ENCODE measurements around the gene CDV3. TPM values are rescaled to one million over a fixed set of nuclear protein-coding genes. Genes with fewer than 3 reads are reported as not detected.

CDV3 gene
- total and polyA plus RNA-seq, 9 of the 15 experiments (the other 6 are each of a cell fraction or from before 2014, with no cell fraction given): 72.3 to 273 (median 116) TPM

DNA sequence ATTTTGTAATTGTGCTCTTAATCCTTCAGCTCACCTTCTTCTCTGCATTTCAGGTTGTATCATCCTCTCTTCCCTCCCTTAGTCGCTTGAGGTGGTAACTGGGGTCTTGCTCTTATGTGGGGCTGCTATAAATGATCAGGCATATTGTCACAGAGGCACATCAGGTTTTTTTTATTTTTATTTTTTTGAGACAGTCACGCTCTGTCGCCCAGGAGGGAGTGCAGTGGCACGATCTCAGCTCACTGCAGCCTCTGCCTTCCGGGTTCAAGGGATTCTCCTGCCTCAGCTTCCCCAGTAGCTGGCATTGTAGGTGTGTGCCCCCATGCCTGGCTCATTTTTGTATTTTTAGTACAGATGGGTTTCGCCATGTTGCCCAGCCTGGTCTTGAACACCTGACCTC is 9.9 kb downstream of the CDV3 start (continued):
- TF ChIP-seq, protein P1, sequence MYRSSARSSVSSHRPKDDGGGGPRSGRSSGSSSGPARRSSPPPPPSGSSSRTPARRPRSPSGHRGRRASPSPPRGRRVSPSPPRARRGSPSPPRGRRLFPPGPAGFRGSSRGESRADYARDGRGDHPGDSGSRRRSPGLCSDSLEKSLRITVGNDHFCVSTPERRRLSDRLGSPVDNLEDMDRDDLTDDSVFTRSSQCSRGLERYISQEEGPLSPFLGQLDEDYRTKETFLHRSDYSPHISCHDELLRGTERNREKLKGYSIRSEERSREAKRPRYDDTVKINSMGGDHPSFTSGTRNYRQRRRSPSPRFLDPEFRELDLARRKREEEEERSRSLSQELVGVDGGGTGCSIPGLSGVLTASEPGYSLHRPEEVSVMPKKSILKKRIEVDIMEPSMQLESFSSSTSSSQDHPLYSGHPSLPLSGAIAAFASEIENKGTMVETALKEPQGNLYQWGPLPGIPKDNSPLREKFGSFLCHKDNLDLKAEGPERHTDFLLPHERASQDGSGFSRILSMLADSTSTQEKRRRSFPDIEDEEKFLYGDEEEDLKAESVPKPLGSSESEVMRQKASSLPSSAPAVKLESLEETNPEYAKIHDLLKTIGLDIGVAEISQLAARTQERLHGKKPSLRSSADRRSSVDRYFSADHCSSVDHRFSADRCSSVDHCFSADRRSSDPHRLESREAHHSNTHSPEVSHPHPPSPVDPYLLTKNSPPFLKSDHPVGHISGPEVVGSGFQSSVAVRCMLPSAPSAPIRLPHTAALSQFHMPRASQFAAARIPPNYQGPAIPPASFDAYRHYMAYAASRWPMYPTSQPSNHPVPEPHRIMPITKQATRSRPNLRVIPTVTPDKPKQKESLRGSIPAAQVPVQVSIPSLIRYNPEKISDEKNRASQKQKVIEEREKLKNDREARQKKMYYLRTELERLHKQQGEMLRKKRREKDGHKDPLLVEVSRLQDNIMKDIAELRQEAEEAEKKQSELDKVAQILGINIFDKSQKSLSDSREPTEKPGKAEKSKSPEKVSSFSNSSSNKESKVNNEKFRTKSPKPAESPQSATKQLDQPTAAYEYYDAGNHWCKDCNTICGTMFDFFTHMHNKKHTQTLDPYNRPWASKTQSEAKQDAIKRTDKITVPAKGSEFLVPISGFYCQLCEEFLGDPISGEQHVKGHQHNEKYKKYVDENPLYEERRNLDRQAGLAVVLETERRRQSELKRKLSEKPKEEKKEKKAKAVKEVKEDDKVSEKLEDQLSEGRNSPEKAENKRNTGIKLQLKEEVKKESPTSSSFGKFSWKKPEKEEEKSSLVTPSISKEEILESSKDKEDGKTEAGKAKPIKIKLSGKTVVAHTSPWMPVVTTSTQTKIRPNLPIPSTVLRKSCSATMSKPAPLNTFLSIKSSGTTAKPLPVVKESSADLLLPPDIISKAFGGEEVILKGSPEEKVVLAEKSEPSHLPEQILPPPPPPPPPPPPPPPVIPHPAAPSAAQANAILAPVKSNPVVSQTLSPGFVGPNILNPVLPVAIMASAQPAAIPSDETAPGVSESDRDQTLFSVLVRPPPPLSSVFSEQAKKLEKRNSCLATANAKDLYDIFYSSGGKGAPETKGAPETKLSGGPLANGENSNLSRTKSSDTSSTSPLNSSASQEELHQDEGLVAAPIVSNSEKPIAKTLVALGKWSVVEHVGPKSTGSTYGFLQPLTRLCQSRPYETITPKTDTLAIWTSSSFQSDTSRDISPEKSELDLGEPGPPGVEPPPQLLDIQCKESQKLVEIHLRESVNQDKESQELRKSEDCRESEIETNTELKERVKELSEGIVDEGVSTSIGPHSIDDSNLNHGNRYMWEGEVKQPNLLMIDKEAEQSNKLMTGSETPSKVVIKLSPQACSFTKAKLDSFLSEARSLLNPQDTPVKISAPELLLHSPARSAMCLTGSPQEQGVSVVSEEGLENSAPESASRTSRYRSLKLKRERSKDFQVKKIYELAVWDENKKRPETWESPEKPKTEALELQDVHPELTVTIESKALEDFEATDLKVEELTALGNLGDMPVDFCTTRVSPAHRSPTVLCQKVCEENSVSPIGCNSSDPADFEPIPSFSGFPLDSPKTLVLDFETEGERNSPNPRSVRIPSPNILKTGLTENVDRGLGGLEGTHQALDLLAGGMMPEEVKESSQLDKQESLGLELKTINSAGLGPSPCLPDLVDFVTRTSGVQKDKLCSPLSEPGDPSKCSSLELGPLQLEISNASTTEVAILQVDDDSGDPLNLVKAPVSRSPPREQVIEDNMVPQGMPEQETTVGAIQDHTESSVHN (IDR thresholded peaks at IDR 0.05; ENCODE audit: borderline replicate concordance in 1 of 2, low read depth in 1 of 2): no peak
- TF ChIP-seq MBD2 (IDR thresholded peaks at IDR 0.05; ENCODE audit: borderline replicate concordance, low read depth): no peak
- TF ChIP-seq, protein P2, sequence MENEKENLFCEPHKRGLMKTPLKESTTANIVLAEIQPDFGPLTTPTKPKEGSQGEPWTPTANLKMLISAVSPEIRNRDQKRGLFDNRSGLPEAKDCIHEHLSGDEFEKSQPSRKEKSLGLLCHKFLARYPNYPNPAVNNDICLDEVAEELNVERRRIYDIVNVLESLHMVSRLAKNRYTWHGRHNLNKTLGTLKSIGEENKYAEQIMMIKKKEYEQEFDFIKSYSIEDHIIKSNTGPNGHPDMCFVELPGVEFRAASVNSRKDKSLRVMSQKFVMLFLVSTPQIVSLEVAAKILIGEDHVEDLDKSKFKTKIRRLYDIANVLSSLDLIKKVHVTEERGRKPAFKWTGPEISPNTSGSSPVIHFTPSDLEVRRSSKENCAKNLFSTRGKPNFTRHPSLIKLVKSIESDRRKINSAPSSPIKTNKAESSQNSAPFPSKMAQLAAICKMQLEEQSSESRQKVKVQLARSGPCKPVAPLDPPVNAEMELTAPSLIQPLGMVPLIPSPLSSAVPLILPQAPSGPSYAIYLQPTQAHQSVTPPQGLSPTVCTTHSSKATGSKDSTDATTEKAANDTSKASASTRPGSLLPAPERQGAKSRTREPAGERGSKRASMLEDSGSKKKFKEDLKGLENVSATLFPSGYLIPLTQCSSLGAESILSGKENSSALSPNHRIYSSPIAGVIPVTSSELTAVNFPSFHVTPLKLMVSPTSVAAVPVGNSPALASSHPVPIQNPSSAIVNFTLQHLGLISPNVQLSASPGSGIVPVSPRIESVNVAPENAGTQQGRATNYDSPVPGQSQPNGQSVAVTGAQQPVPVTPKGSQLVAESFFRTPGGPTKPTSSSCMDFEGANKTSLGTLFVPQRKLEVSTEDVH (IDR thresholded peaks at IDR 0.05; ENCODE audit: low read depth, partially characterized antibody): no peak
- TF ChIP-seq MAFK (IDR thresholded peaks at IDR 0.05; ENCODE audit: low read length): no peak
- no peak for TF ChIP-seq CBX1 (IDR thresholded peaks at IDR 0.05; ENCODE audit: low read depth)
- TF ChIP-seq TEAD1 (CRISPR knock-in tag; IDR thresholded peaks at IDR 0.05): no peak
- no peak for TF ChIP-seq RAD51 (IDR thresholded peaks at IDR 0.05; ENCODE audit: borderline replicate concordance, low read depth)
- TF ChIP-seq ZNF431 (CRISPR knock-in tag; IDR thresholded peaks at IDR 0.05): no peak
- no peak for TF ChIP-seq ZNF311 (CRISPR knock-in tag; IDR thresholded peaks at IDR 0.05)
- no peak for TF ChIP-seq SMARCB1 (IDR thresholded peaks at IDR 0.05; ENCODE audit: insufficient read length, low read depth)
- TF ChIP-seq, protein P3, sequence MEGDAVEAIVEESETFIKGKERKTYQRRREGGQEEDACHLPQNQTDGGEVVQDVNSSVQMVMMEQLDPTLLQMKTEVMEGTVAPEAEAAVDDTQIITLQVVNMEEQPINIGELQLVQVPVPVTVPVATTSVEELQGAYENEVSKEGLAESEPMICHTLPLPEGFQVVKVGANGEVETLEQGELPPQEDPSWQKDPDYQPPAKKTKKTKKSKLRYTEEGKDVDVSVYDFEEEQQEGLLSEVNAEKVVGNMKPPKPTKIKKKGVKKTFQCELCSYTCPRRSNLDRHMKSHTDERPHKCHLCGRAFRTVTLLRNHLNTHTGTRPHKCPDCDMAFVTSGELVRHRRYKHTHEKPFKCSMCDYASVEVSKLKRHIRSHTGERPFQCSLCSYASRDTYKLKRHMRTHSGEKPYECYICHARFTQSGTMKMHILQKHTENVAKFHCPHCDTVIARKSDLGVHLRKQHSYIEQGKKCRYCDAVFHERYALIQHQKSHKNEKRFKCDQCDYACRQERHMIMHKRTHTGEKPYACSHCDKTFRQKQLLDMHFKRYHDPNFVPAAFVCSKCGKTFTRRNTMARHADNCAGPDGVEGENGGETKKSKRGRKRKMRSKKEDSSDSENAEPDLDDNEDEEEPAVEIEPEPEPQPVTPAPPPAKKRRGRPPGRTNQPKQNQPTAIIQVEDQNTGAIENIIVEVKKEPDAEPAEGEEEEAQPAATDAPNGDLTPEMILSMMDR (IDR thresholded peaks at IDR 0.05 in 2 of 3, conservative IDR thresholded peaks at IDR 0.05 in 1 of 3; ENCODE audit: insufficient read depth in 2 of 3, low read depth in 1 of 3, low read length in 3 of 3): no peak
